K562 (cell line): ENCODE measurements around the gene NMUR1. TPM values are rescaled to one million over a fixed set of nuclear protein-coding genes. Genes with fewer than 3 reads are reported as not detected.

ENCODE experiments used
- ATAC-seq: fragments of 200-7000 bp; cut with Tn5 transposase; 3 replicates; pipeline ENCODE4 v1.9.1; 2020; ENCODE audit warnings: moderate library complexity
- BruUV-seq: library from RNA; stranded (reverse); fragments of 400-500 nt; replicated peaks from 2 replicates; lab custom pipeline; 2021; lab: Mats Ljungman, UMichigan
- CTCF ChIA-PET: fragments of 300-600 bp; formaldehyde crosslinking; extraction: SDS; loops from one replicate; lab custom pipeline; 2021; ENCODE audit warnings: low intra/inter-chr PET ratio; lab: Yijun Ruan, JAX
- POLR2A ChIA-PET: fragments of 300-600, 350-650 bp; sonication (Branson Sonifier 250); formaldehyde crosslinking; extraction: SDS; loops from one replicate; lab custom pipeline; 2021; ENCODE audit warnings: antibody characterized with exemption, inconsistent platforms; lab: Yijun Ruan, JAX
- DNase-seq, 4 experiments: peaks; one replicate each; pipeline versions ENCODE4 v3.0.0 to v3.0.0-alpha.2; 2011 to 2018; ENCODE audit warnings: low spot score in 3 of 4, mixed read lengths in 3 of 4; ENCODE audit errors: extremely low read depth in 1 of 4
- FAIRE-seq: peaks from 2 replicates; lab custom pipeline; 2011; peaks lifted over from hg19 to GRCh38; lab: Jason Lieb, UNC
- H2AFZ ChIP-seq: 2 replicates; pipeline ENCODE4 v1.6.0; 2011; ENCODE audit warnings: low read depth, low read length, control low read depth, inconsistent platforms
- H3K27ac ChIP-seq: fragments of 200-600 bp; 3 replicates; pipeline ENCODE4 v1.8.0; 2011; ENCODE audit warnings: low read depth, mild to moderate bottlenecking, control low read depth, inconsistent platforms, low read length, moderate library complexity, mixed read lengths; ENCODE audit errors: extremely low read depth
- H3K27me3 ChIP-seq, 2 experiments: fragments of 300-600 bp in 1 of 2; 2 replicates in 1 of 2; 3 replicates in 1 of 2; pipeline versions ENCODE4 v1.6.0 to v1.8.0; 2011; ENCODE audit warnings: inconsistent platforms in 2 of 2, low read length in 2 of 2, mild to moderate bottlenecking in 1 of 2, mixed read lengths in 1 of 2, moderate library complexity in 1 of 2; ENCODE audit not compliant: control insufficient read depth in 2 of 2, insufficient read depth in 2 of 2
- H3K36me3 ChIP-seq: fragments of 300-600 bp; 3 replicates; pipeline ENCODE4 v1.8.0; 2011; ENCODE audit warnings: mild to moderate bottlenecking, low read length, inconsistent platforms; ENCODE audit not compliant: control insufficient read depth, insufficient read depth
- H3K4me1 ChIP-seq, 2 experiments: fragments of 200-600 bp in 1 of 2; replicated peaks in 1 of 2; 2 replicates in 1 of 2; 3 replicates in 1 of 2; pipeline versions ENCODE4 v1.5.1 to v1.8.0; 2011; ENCODE audit warnings: inconsistent platforms in 2 of 2, low read length in 2 of 2, mild to moderate bottlenecking in 1 of 2, mixed read lengths in 1 of 2, moderate library complexity in 1 of 2; ENCODE audit not compliant: control insufficient read depth in 2 of 2, insufficient read depth in 2 of 2
- H3K4me2 ChIP-seq: 2 replicates; pipeline ENCODE4 v1.6.1; 2011; ENCODE audit warnings: low read length, control low read depth, inconsistent platforms, mixed read lengths; ENCODE audit not compliant: insufficient read depth
- H3K4me3 ChIP-seq: fragments of 200-600 bp; sonication (generic), shearing (Covaris generic); 2 replicates; pipeline ENCODE4 v1.5.1; 2016; ENCODE audit warnings: control low read depth, inconsistent platforms
- H3K79me2 ChIP-seq: fragments of 200-600 bp; 3 replicates; pipeline ENCODE4 v1.8.0; 2011; ENCODE audit warnings: low read length, inconsistent platforms; ENCODE audit not compliant: control insufficient read depth, insufficient read depth
- H3K9ac ChIP-seq, 2 experiments: 2 replicates each; pipeline versions ENCODE4 v1.6.0 to v1.6.1; 2011; ENCODE audit warnings: low read depth in 2 of 2, low read length in 2 of 2, control low read depth in 1 of 2, inconsistent platforms in 1 of 2, mild to moderate bottlenecking in 1 of 2, mixed read lengths in 1 of 2; ENCODE audit not compliant: insufficient read depth in 1 of 2
- H3K9me1 ChIP-seq: one replicate; pipeline ENCODE4 v1.6.0; 2011; ENCODE audit warnings: inconsistent platforms, mild to moderate bottlenecking, low read length, moderate library complexity; ENCODE audit not compliant: control insufficient read depth, insufficient read depth
- H3K9me3 ChIP-seq: replicated peaks from 2 replicates; pipeline ENCODE4 v1.5.1; 2011; ENCODE audit warnings: low read depth, low read length, inconsistent platforms; ENCODE audit not compliant: control insufficient read depth, insufficient read depth
- H4K20me1 ChIP-seq: replicated peaks from 2 replicates; pipeline ENCODE4 v1.6.1; 2011; ENCODE audit warnings: low read length, inconsistent platforms, mixed read lengths; ENCODE audit not compliant: control insufficient read depth, insufficient read depth
- BHLHE40 ChIP-seq: IDR thresholded peaks from 2 replicates; pipeline ENCODE4 v1.6.1; 2011; ENCODE audit warnings: low read length, improper control_type of control experiment
- CBFB ChIP-seq: sonication (generic); formaldehyde crosslinking; IDR thresholded peaks from 2 replicates; pipeline ENCODE4 v1.4.0; 2020; ENCODE audit warnings: mild to moderate bottlenecking, missing genetic modification reagents
- HDAC8 ChIP-seq: fragments of 450-650 bp; IDR thresholded peaks from 2 replicates; pipeline ENCODE4 v1.6.1; 2016; ENCODE audit warnings: mild to moderate bottlenecking, missing genetic modification characterization, moderate library complexity, missing compliant biosample characterization
- MLX ChIP-seq, 2 experiments: fragments of 450-650 bp in 1 of 2; sonication (generic) in 1 of 2; formaldehyde crosslinking; conservative IDR thresholded peaks; 2 replicates each; pipeline versions ENCODE4 v1.4.0 to v1.8.1; 2020 to 2022; ENCODE audit warnings: mild to moderate bottlenecking in 1 of 2, missing genetic modification reagents in 1 of 2
- MTA1 ChIP-seq: fragments of 450-650 bp; IDR thresholded peaks from 2 replicates; pipeline ENCODE4 v1.6.1; 2017; ENCODE audit warnings: borderline replicate concordance
- USF1 ChIP-seq: sonication (generic); formaldehyde crosslinking; IDR thresholded peaks from 2 replicates; pipeline ENCODE4 v1.9.0; 2022; ENCODE audit warnings: mild to moderate bottlenecking, missing genetic modification reagents
- ZNF511 ChIP-seq: sonication (generic); formaldehyde crosslinking; IDR thresholded peaks from 2 replicates; pipeline ENCODE4 v1.8.0; 2022; ENCODE audit warnings: mild to moderate bottlenecking, missing genetic modification reagents
- ZNF75A ChIP-seq: fragments of 450-650 bp; formaldehyde crosslinking; IDR thresholded peaks from 2 replicates; pipeline ENCODE4 v1.4.0; 2020; ENCODE audit warnings: mild to moderate bottlenecking
- WGBS: fragments of 100-300 bp; shearing (Covaris generic); methylation state at CpG from one replicate; pipeline ENCODE4 v1.1.6; 2016; ENCODE audit warnings: low coverage, mixed read lengths; ENCODE audit not compliant: insufficient coverage; ENCODE audit errors: missing lambda C conversion rate; 5-methylcytosine and 5-hydroxymethylcytosine counted together
- in situ Hi-C: fragments of 300-500 bp; cut with MboI; formaldehyde crosslinking; loops from 4 replicates; pipeline ENCODE4 v1.15.0; 2018; ENCODE audit warnings: inconsistent platforms, mixed read lengths
- intact Hi-C: fragments of 100-400 bp; cut with micrococcal nuclease; formaldehyde crosslinking; loops from 2 replicates; pipeline ENCODE4 v1.14.2; 2022
- polyA plus RNA-seq, 8 experiments: library from polyadenylated mRNA; depleted of rRNA in 4 of 8; stranded (reverse) in 5 of 8; unstranded in 3 of 8; fragments of >200 nt; fragmentation: Nextera tagmentation in 2 of 8; fragmentation: Illumina TruSeq in 1 of 8; extraction: Ambion mirVana in 2 of 8; extraction: Trizol in 1 of 8; gene quantifications; 2 replicates each; pipeline versions ENCODE4 v1.2.1 to v1.2.3, GENCODE V29; 2011 to 2014; ENCODE audit warnings: inconsistent platforms in 1 of 8, missing spikeins in 1 of 8
- total RNA-seq, 7 experiments: library from RNA; depleted of rRNA in 6 of 7; stranded (reverse); fragments of >200 nt in 6 of 7; fragmentation: Illumina TruSeq in 2 of 7; extraction: Trizol in 2 of 7; gene quantifications; 2 replicates each; pipeline versions ENCODE4 v1.2.1 to v1.2.3, GENCODE V29; 2011 to 2021; ENCODE audit warnings: low replicate concordance in 1 of 7

Gene NMUR1
- total and polyA plus RNA-seq, 9 of the 15 experiments (the other 6 are each of a cell fraction or from before 2014, with no cell fraction given) = 0.01 to 0.27 (median 0.15) TPM

GRCh38 chr2:231490801-231491200 is 39.4 kb downstream of the NMUR1 start:
- no peaks in the 10 kb centered on the region for H3K9me3 ChIP-seq
- H3K36me3 ChIP-seq = no peaks in the 10 kb centered on the region
- H2AFZ ChIP-seq = no peak overlapping the region
- H4K20me1 ChIP-seq = no peaks in the 10 kb centered on the region
- WGBS = 72% methylated on average over 6 of the region's 7 CpGs
- H3K4me3 ChIP-seq = no peak overlapping the region
- no peaks in the 10 kb centered on the region for H3K4me1 ChIP-seq
- CTCF ChIA-PET = no interaction called here
- no peak for DNase-seq
- no peaks in the 10 kb centered on the region for H3K9me1 ChIP-seq
- in situ Hi-C loops = no loop called here
- H3K79me2 ChIP-seq = no peaks in the 10 kb centered on the region
- H3K9ac ChIP-seq = no peak overlapping the region
- ATAC-seq = no peak
- H3K4me2 ChIP-seq = no peak overlapping the region
- POLR2A ChIA-PET = no interaction called here
- TF ChIP-seq ZNF511 (CRISPR knock-in tag) (no peak), HDAC8 (no peak), BHLHE40 (no peak), MTA1 (no peak), USF1 (CRISPR knock-in tag) (no peak), MLX (CRISPR knock-in tag; conservative IDR thresholded peaks at IDR 0.05) (no peak), ZNF75A (CRISPR knock-in tag) (no peak), CBFB (CRISPR knock-in tag) (no peak)
- H3K27me3 ChIP-seq = no peaks in the 10 kb centered on the region
- FAIRE-seq = no peak
- intact Hi-C loops = no loop called here
- no TSS peak for BruUV-seq
- H3K27ac ChIP-seq = no peak overlapping the region
